GM12874 (cell line): ENCODE measurements around the gene TBPL2.

Experiments
- TF ChIP-seq, protein P1 (sequence below): IDR thresholded peaks from 2 replicates; pipeline ENCODE4 v1.5.1; 2011; ENCODE audit warnings: low read depth, mild to moderate bottlenecking, control low read depth, low read length, moderate library complexity; ENCODE audit not compliant: insufficient read depth

Gene TBPL2

DNA sequence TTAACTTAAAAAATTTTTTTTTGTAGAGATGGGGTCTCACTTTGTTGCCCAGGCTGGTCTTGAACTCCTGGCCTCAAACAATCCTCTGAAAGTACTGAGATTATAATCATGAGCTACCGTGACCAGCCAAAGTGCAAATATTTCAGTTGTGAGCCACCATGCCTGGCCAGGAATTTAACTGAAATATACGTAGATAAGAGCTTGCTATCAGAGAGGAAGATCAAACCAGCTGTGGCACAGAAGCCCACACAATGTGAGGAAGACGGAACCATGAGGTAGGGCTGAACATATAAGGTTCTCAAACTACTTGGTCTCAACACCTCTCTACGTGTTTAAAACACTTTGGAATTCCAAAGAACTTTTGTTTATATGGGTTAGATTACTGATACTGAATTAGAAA, 57.9 kb downstream of the TBPL2 start:
- TF ChIP-seq, protein P1, sequence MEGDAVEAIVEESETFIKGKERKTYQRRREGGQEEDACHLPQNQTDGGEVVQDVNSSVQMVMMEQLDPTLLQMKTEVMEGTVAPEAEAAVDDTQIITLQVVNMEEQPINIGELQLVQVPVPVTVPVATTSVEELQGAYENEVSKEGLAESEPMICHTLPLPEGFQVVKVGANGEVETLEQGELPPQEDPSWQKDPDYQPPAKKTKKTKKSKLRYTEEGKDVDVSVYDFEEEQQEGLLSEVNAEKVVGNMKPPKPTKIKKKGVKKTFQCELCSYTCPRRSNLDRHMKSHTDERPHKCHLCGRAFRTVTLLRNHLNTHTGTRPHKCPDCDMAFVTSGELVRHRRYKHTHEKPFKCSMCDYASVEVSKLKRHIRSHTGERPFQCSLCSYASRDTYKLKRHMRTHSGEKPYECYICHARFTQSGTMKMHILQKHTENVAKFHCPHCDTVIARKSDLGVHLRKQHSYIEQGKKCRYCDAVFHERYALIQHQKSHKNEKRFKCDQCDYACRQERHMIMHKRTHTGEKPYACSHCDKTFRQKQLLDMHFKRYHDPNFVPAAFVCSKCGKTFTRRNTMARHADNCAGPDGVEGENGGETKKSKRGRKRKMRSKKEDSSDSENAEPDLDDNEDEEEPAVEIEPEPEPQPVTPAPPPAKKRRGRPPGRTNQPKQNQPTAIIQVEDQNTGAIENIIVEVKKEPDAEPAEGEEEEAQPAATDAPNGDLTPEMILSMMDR: no peak

DNA sequence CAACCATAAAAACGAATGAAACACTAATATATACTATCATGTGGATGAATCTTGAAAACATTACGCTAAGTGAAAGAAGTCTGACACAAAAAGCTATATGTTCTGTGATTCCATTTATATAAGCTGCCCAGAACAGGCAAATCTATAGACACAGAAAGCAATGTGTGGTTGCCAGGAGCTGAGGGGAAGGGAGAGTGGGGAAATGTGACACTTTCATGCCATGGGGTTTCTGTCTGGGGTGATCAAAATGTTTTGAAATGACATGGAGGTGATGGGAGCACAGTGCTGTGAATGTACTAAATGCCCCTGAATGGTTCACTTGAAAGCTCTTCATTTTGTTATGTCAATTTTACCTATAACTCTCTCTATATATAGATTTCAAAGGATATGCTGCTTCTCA, 58.9 kb downstream of the TBPL2 start:
- TF ChIP-seq, protein P1: no peak

DNA sequence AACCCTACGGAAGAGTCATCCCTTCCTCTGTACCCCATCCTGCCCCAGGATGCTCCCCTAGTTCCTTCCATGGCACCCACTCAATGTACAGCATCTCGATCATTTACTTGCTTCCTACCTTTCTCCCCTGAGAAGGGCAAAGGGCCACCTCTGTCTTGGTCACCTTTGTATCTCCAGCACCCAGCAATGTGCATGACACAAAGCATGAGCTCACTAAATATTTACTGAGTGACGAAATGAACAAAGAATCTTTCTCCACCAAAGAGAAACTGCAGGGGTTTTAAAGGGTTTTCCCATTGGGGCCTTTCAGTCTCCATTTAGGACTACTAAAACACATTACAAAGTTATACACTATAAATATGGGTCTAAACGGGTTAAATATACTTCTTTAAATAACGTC, 59.4 kb downstream of the TBPL2 start:
- TF ChIP-seq, protein P1: no peak

DNA sequence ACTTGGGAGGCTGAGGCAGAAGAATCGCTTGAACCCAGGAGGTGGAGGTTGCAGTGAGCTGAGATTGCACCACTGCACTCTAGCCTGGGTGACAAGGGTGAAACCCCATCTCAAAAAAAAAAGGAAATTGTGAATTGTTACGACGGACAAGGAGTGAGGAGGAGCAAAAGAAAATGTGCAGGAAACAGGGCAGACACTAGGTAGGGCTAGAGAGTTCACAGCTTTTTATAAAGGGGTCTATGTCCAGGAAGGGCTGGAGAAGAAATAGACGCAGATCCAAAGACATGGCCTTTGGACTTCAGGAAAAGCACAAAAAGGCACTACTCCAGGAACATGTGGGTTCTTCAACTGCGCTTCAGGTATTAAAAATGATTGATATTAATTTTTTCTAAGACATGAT, 63.2 kb downstream of the TBPL2 start:
- TF ChIP-seq, protein P1: no peak

DNA sequence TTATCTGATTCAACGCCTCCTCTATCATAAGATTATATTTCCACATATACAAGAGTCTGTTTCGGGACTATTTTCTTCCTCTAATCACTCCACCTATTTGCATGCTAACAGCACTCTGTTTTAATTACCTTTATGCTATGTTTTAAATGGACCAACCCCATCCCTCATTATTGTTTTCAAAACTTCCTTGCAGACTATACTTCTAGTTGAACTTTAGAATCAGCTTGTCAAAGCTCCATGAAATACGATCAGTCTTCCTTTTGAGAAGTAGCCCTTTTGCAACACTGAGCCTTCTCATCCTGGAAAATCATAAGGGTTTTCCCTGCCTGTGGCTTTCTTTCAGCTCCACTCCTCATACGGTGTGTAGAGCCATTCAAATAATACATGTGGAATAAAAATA, 65.6 kb downstream of the TBPL2 start:
- TF ChIP-seq, protein P1: no peak

DNA sequence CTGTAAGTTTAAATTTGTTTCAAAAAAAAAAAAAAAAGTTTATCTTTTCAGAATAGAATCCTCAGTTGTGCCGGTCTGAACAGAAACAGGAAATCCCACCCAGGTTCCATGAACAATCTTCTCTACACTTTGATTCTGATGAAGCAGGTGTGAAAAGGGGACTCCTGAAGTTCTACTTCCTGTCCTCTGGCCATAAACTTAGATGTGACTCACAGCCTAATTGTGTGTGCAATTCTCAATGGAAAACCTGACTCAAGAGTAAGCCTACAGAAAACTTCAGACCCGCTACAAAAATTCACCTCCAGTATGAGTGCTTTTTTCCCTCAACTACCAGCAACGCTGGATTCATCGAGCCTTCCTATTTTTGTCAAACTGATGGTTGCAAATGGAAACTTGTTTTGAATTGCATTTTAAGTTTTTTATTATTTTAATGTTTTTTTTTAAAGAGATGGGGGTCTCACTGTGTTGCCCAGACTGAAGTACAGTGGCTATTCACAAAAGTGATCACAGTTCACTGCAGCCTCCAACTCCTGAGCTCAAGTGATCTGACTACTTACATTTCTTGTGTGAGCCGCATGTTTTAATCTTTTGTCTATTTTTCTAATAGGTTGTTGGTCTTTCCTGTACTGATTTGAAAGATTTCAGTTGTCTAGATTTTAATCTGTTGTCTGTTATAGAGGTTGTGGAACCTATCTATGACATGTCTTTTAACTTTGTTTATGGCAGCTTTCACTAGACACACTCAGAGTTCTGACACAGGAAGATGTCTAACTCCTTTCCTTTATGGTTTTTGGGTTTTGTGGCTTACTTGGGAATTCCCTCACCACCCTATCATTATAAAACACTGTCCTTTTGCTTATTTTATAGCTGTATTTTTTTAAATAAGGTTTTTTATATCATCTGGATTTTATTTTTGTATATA, 66.4 kb downstream of the TBPL2 start:
- TF ChIP-seq, protein P1: no peak

DNA sequence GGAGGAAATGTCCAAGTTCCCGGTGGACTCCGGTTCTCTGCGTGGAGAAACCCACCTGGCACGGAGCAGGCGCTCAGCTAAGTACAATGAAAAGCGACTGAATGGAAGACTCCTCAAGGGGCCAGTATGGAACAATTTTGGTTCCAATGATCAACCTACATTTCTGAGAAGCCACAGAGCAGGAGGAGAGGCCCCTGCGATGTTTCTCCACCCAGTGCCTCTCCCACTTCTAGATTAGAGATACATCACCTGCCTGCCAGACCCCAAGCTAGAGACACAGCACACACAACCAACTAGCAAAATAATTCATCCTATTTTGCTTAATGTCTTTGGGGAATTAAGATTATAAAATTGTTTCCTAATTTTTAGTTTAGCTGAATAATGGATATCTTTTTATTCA, 67.6 kb downstream of the TBPL2 start:
- TF ChIP-seq, protein P1: no peak
